Stimulated activated CD8-positive, alpha-beta memory T cell treated with anti-CD3 and anti-CD28 coated beads, Interleukin-12 subunit alpha, Interleukin-12 subunit beta, amount 100 ng/mL, for 24 hours (primary cell): ENCODE results near the gene HS2ST1.
A peak's percentile ranks its signal among the peaks of the same experiment; 100 is the strongest.

Experiments used
- DNase-seq: peaks from one replicate; pipeline ENCODE4 v3.0.0-alpha.2; 2020; ENCODE audit errors: extremely low read depth

Gene HS2ST1

GRCh38 chr1:87108814-87109411, 194.5 kb downstream of the HS2ST1 start:
- DNase-seq = no peak

DNA sequence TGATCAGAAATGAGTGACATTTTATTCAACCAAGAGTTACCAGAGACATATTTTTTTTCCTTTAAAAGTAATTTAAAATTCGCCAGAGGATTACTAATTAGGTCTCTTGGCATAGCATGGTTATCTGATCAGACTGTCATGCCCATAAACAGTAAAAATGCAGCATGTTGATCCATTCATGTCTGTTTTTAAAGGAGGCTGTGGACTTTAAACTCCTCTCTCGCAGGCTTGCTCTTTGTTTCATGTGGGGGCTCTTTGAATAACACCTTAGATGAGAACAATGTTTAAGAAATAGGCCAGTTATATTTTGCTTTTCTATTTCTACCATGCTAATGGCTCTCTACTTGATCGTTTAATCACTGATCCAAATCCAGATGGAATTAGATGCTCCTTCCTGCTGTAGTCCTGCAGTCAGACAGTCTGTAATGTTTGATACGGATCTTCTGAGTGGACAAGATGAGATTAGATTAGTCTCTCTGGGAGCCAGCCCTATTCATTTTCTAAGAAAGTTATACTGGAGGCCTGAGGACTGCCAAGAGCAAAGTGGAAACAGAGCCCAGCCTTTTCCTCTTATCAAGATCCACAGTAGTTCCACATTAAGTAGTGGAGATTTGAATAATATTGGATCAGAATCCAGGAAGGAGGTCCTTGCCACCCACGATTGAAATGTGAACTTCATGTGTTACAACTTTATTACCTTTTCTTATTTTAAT, 197.4 kb downstream of the HS2ST1 start:
- DNase-seq = no peak

DNA sequence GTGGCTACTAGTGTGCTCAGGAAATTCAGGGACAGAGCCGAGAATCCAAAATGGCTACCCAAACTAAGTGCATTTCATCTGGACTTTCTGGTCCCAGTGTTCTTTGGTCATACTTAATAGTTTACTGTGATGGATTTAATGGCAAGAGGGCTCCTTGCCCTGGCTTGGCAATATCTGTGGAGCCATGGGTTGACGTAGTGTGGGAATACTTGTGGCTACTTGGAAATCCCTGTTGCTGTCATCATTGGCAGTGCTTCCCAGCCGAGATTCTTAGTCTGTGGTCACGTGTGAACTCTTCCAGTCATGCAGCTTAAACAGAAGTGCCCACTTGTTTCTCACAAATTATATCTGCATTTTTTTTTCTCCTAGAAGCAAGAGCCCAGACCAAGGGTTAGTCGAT, 198.9 kb downstream of the HS2ST1 start:
- no peak for DNase-seq

- no peak for DNase-seq
Measured at GRCh38 chr1:87115317-87115890, 201.0 kb downstream of the HS2ST1 start.

DNA sequence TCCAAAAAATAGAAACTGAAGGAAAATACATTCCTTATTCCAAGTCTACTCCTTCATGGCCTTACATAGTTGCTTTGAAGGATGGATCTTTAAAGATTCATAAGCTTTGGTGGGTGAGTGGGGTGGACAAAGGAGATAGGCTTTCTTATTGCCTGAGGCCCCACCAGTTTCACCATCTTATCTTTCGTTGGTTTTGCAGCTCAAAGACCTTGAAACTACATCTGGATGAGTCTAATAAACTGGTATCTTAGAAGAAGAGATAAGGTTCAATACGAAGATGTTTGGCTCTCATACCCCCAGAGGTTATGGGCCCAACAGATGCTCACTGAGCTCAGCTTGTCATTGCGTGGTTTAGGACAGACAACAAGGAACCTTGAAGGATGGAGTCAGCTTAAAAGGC, 201.5 kb downstream of the HS2ST1 start:
- no peak for DNase-seq

- no peak for DNase-seq
Measured at GRCh38 chr1:87117761-87118368, 203.4 kb downstream of the HS2ST1 start.

- DNase-seq = no peak
Measured at GRCh38 chr1:87119541-87120140, 205.2 kb downstream of the HS2ST1 start.

- no peak for DNase-seq
Measured at GRCh38 chr1:87120779-87121178, 206.3 kb downstream of the HS2ST1 start.

DNA sequence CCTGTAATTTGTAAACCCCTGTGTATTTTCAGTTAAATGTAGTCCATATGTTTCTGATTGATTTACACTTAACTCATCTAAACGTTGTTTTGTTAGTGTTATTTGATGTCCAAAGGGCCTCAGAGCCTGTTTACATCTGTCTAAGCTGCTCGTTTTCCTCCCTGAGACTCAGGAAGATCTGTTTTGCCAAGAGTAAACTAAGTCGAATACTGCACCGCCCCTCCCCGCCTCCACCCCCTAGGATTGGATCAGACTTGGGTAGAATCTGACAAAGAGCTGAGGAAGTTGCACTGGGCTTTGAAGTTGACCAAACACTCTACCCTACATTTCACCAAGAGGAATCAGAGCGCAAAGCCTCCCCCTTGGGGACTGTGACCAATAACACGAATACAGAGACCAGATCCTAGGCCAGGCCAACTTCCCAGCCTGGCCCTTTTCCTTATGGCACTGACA, 207.3 kb downstream of the HS2ST1 start:
- no peak for DNase-seq

GRCh38 chr1:87122243-87122642, 207.8 kb downstream of the HS2ST1 start:
- DNase-seq = no peak

- DNase-seq = no peak
Measured at GRCh38 chr1:87123610-87124009, 209.2 kb downstream of the HS2ST1 start.

- no peak for DNase-seq
Measured at GRCh38 chr1:87126886-87127505, 212.6 kb downstream of the HS2ST1 start.

- no peak for DNase-seq
Measured at GRCh38 chr1:87127581-87127980, 213.1 kb downstream of the HS2ST1 start.

GRCh38 chr1:87129038-87129437, 214.6 kb downstream of the HS2ST1 start:
- DNase-seq = no peak

DNA sequence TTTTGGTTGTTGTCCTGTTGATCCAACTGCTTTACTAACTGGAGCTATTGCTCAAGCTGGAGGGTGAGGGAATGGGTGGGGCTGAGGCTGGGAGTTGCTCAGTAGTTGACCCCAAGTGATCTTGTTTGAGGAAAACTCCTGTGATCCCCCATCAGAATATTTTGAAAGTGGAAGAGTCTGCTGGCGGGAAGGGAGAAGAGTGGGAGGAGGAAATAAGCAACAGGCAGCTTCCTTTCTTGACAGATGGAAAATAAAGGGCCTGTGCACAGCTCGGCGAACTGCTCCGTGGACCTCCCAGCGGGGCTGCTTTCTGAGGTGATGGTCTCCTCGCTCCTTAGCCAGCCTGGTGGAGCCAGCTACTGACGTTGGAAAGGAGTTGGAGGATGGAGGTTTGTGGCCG, 215.2 kb downstream of the HS2ST1 start:
- no peak for DNase-seq

DNA sequence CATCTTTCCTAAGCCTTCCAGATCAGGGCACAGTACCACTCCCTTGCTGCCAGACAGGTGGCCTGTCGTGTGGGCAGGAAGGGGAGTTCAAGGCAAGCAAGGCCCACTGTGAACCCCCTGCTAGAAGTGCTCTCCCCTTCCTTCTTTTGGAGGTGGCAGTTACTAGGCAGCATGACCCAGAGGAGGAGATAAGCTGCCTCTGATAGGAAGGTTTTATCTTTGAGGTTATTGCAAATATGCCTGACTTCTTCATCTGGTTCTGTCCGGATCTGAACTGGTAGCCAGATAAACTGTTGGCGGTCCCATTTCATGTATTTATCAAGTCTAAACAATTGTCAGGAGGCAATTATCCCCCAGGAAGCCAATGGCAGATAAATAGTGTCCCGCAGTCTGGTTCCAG, 216.0 kb downstream of the HS2ST1 start:
- DNase-seq = no peak

DNA sequence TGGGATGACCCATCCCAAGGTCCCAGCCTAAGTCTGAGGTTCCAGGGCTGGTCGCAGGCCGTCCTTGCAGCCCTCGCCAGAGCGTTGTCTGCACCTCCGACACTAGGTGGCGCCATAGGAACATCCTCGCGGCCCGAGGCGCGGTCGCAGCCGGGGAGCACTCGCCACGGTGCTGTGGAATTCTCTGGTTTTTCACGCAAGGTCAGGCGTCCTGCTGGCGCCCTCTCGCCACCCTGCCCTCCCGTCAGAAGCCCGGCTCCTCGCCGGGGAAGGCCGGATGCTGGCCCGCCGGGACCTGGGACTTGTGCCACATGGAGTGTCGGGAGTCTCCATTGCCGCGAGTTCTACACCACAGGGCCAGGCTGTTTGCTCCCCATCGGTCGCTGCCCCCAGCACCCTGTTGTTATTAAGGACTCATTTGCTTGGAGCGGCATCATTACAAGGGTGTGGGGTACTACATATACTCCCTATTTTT, 217.4 kb downstream of the HS2ST1 start:
- DNase-seq = peak; percentile 37

DNA sequence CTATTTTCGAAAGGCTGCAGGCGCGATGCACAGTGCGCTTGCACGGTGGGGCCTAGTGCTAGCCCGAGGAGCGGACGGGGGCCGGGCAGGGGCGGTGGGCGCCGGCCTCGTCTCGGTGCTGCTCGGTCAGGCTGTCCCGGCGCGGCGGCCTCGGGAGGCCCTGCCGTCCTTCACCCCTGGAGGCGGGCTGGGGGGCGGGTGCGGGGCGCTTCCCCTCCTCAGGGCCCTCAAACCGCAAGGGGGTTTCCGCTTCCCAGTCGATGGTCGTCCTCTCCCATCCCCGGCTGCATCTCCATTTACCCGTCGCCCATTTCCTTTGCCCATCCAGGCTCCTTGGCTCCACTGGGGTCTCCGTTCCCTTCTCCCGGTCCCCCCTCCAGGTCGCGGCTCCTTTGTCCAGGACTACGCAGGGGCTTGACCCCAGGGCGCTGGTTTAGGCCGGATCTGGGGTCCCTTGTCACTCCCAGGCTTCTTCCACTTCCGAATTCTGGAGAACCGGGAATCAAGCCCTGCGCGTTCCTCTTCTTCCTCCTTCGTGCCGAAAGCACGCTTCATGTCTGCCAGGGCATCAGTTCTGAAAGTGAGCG, 217.9 kb downstream of the HS2ST1 start:
- no peak for DNase-seq

DNA sequence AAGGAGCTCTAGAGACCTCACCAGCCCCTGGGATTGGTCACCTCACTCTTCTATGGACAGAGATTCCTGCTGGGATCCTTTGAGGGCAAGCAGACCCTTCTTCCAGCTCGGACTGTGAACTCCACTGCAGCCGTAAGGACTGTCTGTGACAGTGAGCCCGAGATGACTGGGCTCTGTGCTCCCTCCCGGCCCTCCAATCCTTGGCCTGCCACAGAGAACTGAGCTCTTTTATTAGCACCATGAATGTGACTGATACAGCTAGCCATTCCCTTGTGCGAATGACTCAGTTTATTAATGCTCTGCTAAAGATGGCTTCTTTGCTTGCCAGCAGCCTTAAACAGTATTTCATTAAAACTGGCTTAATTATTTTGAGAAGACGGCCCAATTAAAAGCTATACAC, 219.6 kb downstream of the HS2ST1 start:
- DNase-seq = no peak

DNA sequence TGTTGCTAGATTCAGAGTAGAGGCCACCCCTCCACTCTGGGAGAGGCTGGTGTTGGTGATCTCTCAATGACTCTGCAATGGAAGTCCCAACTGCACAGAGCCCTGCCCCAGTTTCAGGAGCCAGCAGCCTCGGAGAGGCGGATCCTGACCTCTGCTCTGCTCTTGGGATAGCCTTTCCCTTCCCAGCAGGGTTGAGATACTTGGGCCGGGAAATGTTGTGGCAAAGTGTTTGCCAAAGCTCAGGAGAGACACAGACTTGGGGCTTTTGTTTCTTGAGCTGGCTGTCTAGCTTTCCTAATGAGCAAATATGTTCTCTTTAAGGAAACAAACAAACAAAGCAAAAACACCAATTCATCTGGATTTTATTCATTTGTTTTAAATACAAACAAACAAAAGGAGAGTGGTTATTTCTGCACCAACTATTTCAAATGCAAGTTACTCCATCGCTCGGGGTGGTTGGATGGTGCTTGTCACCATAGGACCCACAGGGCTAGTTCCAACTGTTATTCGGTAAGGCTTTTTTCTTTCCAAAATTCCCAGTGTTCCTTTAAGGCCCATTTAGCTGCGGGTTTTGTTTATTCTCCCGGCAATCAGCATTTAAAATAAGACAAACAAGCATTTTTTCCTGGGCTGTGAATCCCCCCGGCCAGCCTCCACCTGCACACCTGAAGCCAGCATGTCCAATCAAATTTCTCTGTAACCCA, 220.3 kb downstream of the HS2ST1 start:
- no peak for DNase-seq

DNA sequence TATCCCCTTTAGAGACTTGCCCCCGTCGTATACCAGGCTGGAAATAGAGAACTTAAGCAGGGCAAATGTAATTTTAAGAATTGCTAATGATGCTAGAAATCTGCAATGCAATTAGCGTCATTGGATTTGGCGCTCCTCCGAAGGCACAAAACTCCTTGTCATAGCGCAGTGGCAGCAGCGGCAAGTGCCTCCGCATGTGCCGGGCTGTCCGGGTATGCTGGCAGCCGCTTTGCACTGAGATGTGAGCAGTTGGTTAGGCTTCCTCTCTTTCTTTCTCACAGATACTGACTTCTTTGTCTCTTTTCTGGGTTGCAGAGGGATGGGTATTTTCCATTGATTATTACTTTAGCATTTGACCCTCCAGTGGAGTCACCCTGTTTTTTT, 220.9 kb downstream of the HS2ST1 start:
- DNase-seq = no peak
